Calu3 (cell line): ENCODE results near the gene AGBL4. TPM values are rescaled to one million over a fixed set of nuclear protein-coding genes. Genes with fewer than 3 reads are reported as not detected.
"Not testable (repeated sequence)": the region's sequence is repeated elsewhere in the genome, so short reads cannot be mapped to it uniquely, and the experiment has no call there.

Experiments used
- BruUV-seq: library from RNA; stranded (reverse); fragments of 400-500 nt; replicated peaks from 2 replicates; lab custom pipeline; 2021; lab: Mats Ljungman, UMichigan
- CTCF ChIA-PET: fragments of 300-600 bp; sonication (Branson Sonifier 250); formaldehyde crosslinking; loops from one replicate; lab custom pipeline; 2022; ENCODE audit warnings: antibody characterized with exemption; lab: Charles Lee
- DNase-seq: peaks from one replicate; pipeline ENCODE4 v3.0.0; 2022
- H3K27ac Mint-ChIP-seq: one replicate; pipeline ENCODE4 v1.8.0; 2022; ENCODE audit warnings: mixed read lengths; ENCODE audit not compliant: unreplicated experiment
- H3K27me3 Mint-ChIP-seq: one replicate; pipeline ENCODE4 v1.8.0; 2022; ENCODE audit warnings: mixed read lengths; ENCODE audit not compliant: unreplicated experiment
- H3K36me3 Mint-ChIP-seq: one replicate; pipeline ENCODE4 v1.8.0; 2022; ENCODE audit warnings: mild to moderate bottlenecking, moderate library complexity, mixed read lengths; ENCODE audit not compliant: insufficient read depth, unreplicated experiment
- H3K4me1 Mint-ChIP-seq: one replicate; pipeline ENCODE4 v1.8.0; 2022; ENCODE audit warnings: mild to moderate bottlenecking, low read depth, mixed read lengths; ENCODE audit not compliant: unreplicated experiment
- H3K4me3 Mint-ChIP-seq: one replicate; pipeline ENCODE4 v1.8.0; 2022; ENCODE audit warnings: mild to moderate bottlenecking, low read depth, moderate library complexity, mixed read lengths; ENCODE audit not compliant: unreplicated experiment
- H3K9me3 Mint-ChIP-seq: one replicate; pipeline ENCODE4 v1.8.0; 2022; ENCODE audit warnings: low read depth, mixed read lengths; ENCODE audit not compliant: unreplicated experiment
- intact Hi-C: fragments of 100-400 bp; cut with micrococcal nuclease; formaldehyde crosslinking; loops from one replicate; pipeline ENCODE4 v1.10.0; 2022; ENCODE audit not compliant: unreplicated experiment
- total RNA-seq: library from RNA; stranded (reverse); gene quantifications from 2 replicates; pipeline ENCODE4 v1.2.3, GENCODE V29; 2022
- TF ChIP-seq, protein P1 (sequence below): fragments of 200-600 bp; IDR thresholded peaks from one replicate; pipeline ENCODE4 v1.8.0; 2022; ENCODE audit warnings: antibody characterized with exemption; ENCODE audit not compliant: unreplicated experiment

The AGBL4 gene
- total RNA-seq, 1 experiment from 2014 or later, result not detected

DNA sequence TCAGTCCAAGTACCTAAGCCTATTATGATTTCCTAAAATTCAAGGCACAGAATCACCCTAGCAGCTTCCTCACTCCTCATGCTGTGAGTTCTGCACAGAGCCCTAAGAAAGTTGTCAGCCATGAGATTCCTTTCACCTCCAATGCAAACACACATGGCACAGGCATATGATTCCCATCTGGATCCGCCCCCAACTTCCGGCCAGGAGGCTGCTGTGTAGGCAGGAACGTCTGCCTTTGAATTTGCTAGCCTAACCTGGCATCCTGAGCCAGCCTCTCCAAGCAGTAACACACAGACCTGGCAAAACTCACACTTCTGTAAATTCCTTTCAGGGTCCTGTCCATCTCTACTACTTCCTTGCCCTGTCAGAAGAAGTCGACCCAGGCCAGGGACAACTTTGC is 726.0 kb downstream of the AGBL4 start:
- CTCF ChIA-PET, result interaction anchor here (0.6 kb wide), 1 partner anchor 45 kb away, joined by 4 read pairs; no protein-coding TSS in a partner anchor
- no peaks in the 10 kb centered on the region for H3K27me3 Mint-ChIP-seq
- no peak for DNase-seq
- H3K4me3 Mint-ChIP-seq, result no peak overlapping the region
- TF ChIP-seq, protein P1, sequence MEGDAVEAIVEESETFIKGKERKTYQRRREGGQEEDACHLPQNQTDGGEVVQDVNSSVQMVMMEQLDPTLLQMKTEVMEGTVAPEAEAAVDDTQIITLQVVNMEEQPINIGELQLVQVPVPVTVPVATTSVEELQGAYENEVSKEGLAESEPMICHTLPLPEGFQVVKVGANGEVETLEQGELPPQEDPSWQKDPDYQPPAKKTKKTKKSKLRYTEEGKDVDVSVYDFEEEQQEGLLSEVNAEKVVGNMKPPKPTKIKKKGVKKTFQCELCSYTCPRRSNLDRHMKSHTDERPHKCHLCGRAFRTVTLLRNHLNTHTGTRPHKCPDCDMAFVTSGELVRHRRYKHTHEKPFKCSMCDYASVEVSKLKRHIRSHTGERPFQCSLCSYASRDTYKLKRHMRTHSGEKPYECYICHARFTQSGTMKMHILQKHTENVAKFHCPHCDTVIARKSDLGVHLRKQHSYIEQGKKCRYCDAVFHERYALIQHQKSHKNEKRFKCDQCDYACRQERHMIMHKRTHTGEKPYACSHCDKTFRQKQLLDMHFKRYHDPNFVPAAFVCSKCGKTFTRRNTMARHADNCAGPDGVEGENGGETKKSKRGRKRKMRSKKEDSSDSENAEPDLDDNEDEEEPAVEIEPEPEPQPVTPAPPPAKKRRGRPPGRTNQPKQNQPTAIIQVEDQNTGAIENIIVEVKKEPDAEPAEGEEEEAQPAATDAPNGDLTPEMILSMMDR, result no peak
- BruUV-seq, result no TSS peak
- peaks cover 8% of the 10 kb centered on the region for H3K4me1 Mint-ChIP-seq
- peaks cover 3% of the 10 kb centered on the region for H3K36me3 Mint-ChIP-seq
- no peak overlapping the region for H3K27ac Mint-ChIP-seq
- intact Hi-C loops, result no loop called here
- peaks cover 8% of the 10 kb centered on the region for H3K9me3 Mint-ChIP-seq

- H3K27me3 Mint-ChIP-seq, result no peaks in the 10 kb centered on the region
- no TSS peak for BruUV-seq
- CTCF ChIA-PET, result no interaction called here
Measured at GRCh38 chr1:49294539-49294938, 729.2 kb downstream of the AGBL4 start.

GRCh38 chr1:49293016-49293415 is 730.7 kb downstream of the AGBL4 start:
- Mint-ChIP-seq H3K4me1 (no peaks in the 10 kb centered on the region), H3K27me3 (no peaks in the 10 kb centered on the region), H3K9me3 (peaks cover 12% of the 10 kb centered on the region), H3K36me3 (no peaks in the 10 kb centered on the region), H3K27ac (no peak overlapping the region), H3K4me3 (no peak overlapping the region)
- BruUV-seq, result no TSS peak
- TF ChIP-seq, protein P1, result no peak
- no peak for DNase-seq
- CTCF ChIA-PET, result no interaction called here
- intact Hi-C loops, result no loop called here

More at GRCh38 chr1:49294539-49294938, 729.2 kb downstream of the AGBL4 start:
- DNase-seq, result no peak
- peaks cover 8% of the 10 kb centered on the region for H3K4me1 Mint-ChIP-seq
- no peak overlapping the region for H3K4me3 Mint-ChIP-seq
- no peaks in the 10 kb centered on the region for H3K36me3 Mint-ChIP-seq
- TF ChIP-seq, protein P1, result no peak
- intact Hi-C loops, result no loop called here
- H3K27ac Mint-ChIP-seq, result no peak overlapping the region
- peaks cover 8% of the 10 kb centered on the region for H3K9me3 Mint-ChIP-seq

DNA sequence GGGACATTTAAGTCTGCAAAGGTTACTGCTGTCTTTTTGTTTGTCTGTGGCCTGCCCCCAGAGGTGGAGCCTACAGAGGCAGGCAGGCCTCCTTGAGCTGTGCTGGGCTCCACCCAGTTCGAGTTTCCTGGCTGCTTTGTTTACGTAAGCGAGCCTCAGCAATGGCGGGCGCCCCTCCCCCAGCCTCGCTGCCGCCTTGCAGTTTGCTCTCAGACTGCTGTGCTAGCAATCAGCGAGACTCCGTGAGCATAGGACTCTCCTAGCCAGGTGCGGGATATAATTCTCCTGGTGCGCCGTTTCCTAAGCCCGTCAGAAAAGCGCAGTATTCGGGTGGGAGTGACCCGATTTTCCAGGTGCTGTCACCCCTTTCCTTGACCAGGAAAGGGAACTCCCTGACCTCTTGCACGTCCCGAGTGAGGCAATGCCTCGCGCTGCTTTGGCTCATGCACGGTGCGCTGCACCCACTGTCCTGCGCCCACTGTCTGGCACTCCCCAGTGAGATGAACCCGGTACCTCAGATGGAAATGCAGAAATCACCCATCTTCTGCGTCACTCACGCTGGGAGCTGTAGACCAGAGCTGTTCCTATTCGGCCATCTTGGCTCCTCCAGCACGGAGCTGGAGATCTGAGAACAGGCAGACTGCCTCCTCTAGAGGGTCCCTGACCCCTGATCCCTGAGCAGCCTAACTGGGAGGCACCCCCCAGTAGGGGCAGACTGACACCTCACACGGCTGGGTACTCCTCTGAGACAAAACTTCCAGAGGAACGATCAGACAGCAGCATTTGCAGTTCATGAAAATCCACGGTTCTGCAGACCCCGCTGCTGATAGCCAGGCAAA is 766.3 kb downstream of the AGBL4 start:
- DNase-seq, BruUV-seq, H3K36me3 Mint-ChIP-seq, intact Hi-C loops, H3K27ac Mint-ChIP-seq, H3K4me1 Mint-ChIP-seq, H3K27me3 Mint-ChIP-seq, H3K4me3 Mint-ChIP-seq: not testable (repeated sequence)
- H3K9me3 Mint-ChIP-seq, result peaks cover 15% of the 10 kb centered on the region
- CTCF ChIA-PET, result interaction anchor here (0.7 kb wide), 1 partner anchor 95 kb away, joined by 4 read pairs; no protein-coding TSS in a partner anchor
